Pulmonary artery endothelial cell (primary cell): ENCODE data around the gene MORC1. TPM values are rescaled to one million over a fixed set of nuclear protein-coding genes. Genes with fewer than 3 reads are reported as not detected.
"Not testable (repeated sequence)": the region's sequence is repeated elsewhere in the genome, so short reads cannot be mapped to it uniquely, and the experiment has no call there.

Source experiments
- DNase-seq: peaks from one replicate; pipeline ENCODE4 v3.0.0-alpha.2; 2011; ENCODE audit warnings: low read depth, low spot score
- total RNA-seq: library from RNA; depleted of rRNA; stranded (reverse); fragments of >200 nt; gene quantifications from 2 replicates; pipeline ENCODE4 v1.2.3, GENCODE V29; 2014

Gene MORC1, protein sequence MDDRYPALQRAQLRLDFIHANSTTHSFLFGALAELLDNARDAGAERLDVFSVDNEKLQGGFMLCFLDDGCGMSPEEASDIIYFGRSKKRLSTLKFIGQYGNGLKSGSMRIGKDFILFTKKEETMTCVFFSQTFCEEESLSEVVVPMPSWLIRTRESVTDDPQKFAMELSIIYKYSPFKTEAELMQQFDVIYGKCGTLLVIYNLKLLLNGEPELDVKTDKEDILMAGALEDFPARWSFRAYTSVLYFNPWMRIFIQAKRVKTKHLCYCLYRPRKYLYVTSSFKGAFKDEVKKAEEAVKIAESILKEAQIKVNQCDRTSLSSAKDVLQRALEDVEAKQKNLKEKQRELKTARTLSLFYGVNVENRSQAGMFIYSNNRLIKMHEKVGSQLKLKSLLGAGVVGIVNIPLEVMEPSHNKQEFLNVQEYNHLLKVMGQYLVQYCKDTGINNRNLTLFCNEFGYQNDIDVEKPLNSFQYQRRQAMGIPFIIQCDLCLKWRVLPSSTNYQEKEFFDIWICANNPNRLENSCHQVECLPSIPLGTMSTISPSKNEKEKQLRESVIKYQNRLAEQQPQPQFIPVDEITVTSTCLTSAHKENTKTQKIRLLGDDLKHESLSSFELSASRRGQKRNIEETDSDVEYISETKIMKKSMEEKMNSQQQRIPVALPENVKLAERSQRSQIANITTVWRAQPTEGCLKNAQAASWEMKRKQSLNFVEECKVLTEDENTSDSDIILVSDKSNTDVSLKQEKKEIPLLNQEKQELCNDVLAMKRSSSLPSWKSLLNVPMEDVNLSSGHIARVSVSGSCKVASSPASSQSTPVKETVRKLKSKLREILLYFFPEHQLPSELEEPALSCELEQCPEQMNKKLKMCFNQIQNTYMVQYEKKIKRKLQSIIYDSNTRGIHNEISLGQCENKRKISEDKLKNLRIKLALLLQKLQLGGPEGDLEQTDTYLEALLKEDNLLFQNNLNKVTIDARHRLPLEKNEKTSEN
- not detected in 2 replicates for total RNA-seq

DNA sequence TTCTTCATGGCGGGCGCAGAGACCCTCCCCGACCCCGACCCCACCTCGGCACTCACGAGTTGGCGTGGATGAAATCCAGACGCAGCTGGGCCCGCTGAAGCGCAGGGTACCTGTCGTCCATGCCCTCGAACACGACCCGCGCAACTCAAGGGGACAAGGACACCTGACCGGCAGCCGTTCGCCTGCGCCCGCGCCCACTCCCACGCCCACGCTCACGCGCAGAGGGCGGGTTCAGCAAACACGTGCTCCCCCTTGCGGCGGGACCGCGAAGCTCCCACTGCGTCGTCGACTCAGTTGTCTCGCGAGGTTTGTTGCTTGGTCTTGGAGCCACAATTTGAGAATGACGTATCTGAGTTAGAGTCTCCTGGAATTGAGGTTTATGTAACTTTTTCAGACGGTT lies at the start of gene MORC1:
TSS of gene MORC1 (minus strand) at position 196 of the 400 bp plus-strand sequence. CDS start at position 121, 75 bp downstream.
- DNase-seq = no peak

DNA sequence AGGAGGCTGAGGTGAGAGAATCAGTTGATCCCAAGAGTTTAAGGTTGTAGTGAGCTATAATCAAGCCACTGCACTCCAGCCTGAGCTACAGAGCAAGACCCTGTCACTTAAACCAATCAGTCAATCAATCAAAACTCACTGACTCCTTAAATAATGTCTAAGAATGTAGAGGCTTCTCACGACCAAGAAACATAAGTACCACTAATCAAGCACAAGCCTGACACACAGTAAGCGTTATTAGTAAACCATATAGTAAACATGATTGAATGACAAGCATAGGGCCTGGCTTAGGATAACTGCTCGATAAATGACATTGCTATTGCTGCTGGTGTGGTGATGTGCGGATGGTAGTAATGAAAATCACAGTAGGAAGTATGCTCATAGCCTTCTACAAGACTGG lies 48.0 kb upstream of the MORC1 start:
- DNase-seq = no peak

DNA sequence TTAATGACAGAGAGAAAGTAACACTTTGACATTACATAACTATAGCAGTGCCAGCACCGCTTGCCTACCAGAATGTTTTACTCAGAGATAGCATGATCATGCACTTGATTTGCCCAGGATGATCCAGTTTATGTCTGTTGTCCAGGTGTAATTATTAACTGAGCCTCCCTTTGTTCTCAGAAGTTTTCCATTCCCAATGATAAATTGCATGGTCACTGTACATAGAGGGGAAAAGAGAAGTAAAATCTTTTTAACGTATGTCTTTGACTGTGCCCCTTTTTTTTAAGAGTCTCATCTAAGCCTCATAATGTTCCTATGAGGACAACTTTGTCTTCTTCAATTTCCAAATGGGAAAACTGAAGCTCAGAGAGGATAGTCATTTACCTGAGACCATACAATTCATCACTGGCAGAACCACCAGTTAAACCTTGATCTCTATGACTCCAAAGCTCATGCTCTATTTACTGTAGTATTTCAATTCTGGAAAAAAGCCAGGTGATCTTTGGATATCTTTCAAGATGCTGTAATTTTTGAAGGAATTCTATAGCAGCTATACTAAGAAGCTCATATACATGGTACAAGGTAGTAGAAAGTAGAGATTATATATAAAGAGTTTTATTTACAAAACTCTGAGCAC lies 43.7 kb upstream of the MORC1 start:
- DNase-seq = no peak

DNA sequence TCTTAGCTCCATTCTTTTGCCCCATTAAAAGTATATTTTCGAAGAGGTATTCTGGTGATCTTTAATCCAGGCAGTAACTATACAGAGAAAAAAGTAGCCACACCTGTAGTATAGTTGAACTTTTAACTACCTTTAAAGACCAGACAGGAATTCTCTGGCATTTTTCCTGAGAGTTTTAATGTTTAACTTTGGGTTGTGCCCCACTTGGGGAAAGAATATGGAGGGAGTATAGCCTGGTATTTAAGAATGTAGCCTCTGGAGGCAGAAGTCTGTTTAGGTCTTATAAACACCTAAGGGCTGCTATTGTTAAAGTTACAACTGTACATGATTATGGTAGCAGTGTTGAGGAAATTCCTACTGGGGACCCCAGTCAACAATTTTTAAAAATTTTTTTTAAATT lies 37.9 kb upstream of the MORC1 start:
- DNase-seq = no peak

DNA sequence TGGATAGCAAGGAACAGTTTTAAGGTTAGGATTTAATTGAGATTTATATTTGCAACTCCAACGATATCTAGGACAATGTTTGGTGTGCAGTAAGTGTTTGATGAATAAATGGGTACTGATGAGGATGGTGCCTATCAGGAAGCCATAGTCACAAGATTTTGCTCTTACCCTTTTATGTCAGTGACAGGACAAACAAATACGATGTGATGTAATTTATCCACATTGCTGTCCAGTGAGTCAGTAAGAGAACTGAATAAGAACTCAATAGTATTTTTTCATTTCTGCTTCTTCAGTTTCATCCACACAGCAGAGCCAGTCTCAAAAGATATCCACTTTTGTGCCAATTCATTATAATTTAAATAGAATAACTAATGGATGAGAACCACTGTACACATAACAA lies 37.0 kb upstream of the MORC1 start:
- no peak for DNase-seq

DNA sequence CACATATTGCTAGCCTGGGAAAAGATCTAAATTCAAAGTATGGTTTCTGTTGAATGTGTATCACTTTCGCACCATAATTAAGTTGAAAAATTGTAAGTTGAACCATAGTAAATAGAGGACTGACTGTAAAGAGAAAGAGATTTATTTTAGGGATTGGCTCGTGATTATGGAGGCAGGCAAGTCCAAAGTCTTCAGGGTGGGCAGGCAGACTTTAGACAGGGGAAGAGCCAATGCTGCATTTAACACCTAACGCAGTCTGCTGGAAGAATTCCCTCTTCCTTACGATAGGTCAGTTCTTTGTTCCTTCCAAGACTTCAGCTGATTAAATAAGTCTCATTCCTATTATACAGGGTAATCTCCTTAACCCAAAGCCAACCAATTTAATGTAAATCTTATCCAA lies 34.4 kb upstream of the MORC1 start:
- no peak for DNase-seq

DNA sequence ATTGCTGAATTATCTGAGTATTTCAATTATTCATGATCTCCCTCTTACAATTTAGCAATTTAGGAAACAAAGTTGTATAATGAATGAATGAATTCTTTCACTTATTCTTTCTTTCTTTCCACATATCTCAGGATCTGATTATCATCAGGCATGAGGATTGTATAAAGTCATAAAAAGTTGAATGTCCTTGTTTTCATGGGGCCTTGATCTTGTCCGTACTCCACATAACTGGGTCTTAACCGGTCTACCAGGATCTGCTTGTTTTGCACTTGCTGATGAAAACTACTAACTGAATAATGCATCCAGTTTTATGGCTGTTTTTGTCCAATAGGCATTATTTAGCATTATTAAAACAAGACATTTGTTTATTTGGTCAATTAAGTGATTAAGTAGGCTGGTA lies 31.1 kb upstream of the MORC1 start:
- no peak for DNase-seq

DNA sequence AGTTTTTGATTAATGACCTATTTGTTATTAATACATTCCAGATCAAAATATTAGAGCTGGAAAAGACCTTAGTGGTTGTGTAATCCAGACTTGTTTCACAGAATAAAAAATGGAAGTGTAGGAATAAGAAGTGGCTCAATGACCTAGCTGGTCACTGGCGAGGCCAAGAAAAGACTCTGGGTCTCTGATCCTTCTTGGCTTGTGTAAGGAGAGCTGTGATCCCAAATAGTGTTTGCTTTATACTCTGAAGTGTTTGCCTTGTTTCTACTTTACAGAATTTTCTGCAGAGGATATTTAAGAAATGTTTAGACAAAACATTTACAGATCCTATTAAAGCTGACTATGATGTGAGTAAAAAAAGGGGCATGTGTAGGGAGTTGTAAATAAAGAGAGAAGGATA lies 25.7 kb upstream of the MORC1 start:
- DNase-seq = no peak

DNA sequence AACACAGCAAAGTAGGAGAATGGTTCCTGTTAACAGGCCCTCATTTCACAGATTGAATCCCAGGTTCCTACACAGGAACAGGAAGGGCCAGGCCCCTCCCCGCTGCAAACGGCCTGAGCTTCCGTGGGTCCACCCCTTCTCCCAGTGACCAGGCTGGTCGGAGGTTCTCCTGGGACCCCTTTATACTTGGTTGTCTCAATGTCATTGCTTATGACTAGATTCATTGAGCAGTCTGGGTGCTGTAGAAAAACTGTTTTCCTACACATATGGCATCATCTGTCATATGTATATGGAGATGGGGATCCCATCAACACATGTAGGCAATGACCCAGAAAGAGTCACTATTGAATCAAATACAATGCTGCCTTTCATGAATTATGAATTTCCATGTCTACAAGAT lies 22.4 kb upstream of the MORC1 start:
- DNase-seq = no peak

DNA sequence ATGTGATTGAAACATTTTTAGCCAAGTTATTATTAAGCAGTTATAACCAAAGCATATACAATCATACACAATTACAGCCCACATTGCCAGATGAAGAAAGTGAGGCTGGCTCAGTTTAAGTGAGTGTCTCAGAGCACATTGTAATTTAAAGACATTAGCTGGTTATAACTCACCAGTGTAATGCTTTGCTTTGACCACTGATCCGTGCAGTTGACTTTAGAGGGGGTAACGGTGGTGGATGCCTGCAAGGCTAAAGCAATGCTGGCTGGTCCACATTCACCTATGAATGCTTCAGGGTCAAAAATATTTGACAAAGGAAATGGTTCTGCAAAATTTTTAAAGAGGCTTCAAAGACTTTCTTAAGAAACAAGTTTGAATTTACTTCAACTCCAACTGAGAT lies 19.8 kb upstream of the MORC1 start:
- no peak for DNase-seq

DNA sequence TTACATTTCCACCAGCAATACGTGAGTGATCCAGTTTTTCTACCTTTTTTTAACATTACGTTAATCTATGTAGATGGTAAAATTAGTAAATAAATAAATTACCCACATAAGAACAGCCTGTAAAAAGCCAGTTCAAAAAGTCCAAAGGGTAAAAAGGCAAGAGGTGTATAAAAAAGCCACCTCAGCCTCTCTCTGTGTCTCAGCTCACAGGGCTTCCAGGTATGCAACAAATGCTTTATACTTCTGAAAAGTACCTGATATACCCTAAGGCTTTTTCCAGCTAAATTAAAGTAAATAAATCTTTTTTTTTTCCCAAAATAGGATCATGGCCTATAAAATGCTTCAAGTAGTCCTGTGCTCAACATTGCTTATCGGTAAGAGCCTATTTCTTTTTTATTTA lies 18.6 kb upstream of the MORC1 start, which contains the start of gene C3orf85:
TSS of gene C3orf85 (plus strand) at position 197 of the 400 bp plus-strand sequence. CDS start at position 326, 129 bp downstream.
- no peak for DNase-seq

DNA sequence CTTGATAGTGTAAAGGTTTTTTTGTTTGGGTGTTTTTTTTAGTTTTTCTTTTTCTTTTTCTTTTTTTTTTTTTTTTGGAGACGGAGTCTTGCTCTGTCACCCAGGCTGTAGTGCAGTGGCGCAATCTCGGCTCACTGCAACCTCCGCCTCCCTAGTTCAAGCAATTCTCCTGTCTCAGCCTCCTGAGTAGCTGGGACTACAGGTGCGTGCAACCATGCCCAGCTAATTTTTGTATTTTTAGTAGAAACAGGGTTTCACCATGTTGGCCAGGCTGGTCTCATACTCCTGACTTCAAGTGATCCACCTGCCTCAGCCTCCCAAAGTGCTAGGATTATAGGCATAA lies 15.5 kb upstream of the MORC1 start:
- DNase-seq = not testable (repeated sequence)

DNA sequence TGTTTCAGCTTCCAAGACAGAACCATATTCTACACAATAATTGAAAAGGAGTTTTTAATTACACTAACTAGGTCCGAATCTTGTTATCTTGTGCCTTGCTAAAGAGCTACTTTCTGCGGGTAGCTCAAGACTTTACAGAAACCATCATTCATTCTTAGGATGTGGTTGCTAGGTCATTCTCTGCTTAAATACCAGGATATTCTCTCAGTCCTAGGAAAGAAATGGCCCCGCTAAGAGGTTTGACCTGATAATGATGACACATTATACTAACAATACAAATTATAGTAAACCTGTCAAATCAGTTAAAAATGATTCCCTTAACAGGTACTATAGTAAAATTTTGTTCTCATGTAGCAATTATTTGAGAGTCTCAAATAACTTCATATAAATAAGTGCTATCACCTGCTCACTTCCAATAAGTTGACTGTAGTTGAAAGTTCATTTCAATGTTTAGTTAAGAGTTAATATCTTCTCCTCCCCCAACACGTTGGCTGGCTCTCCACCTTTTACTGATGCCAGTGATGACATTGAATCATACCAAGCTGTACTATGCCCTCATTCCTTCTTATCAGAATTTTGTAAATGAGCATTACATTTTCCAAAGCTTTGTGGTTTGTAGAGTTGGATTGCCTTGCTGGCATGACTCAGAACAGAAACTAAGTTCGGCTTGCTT lies 15.0 kb upstream of the MORC1 start:
- no peak for DNase-seq

DNA sequence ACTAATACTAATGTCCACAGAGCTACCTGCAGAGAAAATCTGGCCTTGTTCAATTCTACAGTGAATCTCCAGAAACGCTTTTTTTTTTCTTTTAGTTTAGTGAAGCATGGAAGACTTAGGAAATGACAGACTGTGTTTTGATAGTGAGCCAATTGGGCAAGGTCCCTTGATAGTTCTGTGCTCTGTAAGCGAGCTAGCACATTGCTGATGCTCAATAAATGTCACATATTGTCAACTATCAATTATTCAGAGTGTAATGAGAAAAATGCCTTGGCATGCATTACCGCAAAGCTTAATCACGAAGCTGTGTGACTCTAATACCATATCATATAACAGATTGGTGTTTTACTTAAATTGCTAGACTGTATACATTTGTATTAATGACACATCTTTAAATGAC lies 13.3 kb upstream of the MORC1 start:
- no peak for DNase-seq

DNA sequence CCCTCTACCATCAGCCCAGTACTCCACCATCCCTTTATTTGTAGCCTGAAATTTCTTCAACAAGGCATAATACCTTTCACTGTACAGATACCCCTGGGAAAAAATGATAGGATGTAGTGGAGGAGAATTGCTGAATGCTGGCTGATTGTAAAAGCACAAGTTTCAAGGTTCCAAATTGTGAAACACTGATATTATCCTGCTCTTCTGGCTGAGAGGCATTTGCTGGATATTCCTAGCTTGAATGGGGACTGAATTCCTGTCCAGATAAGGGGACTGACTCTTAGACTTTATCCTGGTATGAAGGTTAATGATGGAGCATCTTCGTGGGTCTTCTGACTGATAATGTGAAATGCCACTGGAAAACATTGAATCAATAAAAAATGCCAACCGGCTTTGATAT lies 9.6 kb upstream of the MORC1 start:
- DNase-seq = no peak

DNA sequence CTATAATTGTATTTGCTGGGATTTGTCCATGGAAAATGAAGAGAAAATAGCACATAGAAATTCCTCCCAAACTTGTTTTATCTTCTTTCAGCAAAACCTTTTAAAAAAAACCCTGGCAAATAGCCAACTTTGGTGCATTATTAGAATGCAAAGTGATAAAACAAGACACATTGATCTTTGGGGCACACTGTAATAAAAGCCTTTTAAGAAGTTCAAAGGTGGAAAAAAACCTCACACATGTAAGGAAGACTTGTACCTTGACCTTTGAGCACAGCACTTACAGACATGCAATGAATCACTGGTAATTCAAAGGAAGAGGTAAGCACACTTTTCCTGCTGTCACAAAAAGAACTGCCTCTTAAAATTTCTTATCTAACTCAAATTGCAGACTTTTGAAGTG lies 8.0 kb upstream of the MORC1 start:
- no peak for DNase-seq

DNA sequence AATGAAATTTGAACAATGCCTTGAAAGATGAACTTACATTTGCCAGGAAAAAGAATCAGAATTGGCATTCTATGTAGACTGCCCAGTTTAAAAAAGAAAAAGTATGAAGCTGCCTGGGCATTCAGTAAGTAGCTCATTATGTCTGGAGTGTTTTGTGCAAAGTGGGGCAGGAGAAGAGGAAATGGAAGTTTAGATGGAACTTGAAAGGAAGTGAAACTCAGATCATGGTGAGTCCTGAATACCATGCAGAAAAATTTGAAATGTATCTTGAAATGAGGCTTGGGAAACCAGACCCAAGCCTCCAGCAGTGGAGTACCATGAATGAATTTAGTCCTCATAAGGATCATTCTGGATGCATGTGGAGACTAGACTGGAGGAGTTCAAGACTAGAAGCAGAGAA lies 4.8 kb upstream of the MORC1 start:
- no peak for DNase-seq

DNA sequence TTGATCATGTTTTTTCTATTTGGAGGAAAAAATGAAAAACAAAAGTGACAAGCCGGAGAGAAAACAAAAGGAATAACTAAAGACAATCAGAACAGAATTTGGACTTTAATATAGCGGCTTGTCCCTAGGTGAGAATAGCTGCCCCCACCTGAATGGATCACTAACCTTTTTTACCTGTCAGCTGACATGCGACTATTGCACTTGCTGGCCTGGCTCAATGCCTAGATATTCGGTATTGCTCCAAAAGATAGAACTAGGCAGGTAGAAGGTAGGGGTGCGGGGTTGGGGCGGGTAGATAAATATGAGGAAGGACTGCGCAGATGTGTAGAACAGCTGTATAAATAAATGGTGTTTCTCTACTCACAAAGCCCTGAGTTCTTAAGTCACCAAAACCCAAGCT lies 650 bp upstream of the MORC1 start:
- no peak for DNase-seq

DNA sequence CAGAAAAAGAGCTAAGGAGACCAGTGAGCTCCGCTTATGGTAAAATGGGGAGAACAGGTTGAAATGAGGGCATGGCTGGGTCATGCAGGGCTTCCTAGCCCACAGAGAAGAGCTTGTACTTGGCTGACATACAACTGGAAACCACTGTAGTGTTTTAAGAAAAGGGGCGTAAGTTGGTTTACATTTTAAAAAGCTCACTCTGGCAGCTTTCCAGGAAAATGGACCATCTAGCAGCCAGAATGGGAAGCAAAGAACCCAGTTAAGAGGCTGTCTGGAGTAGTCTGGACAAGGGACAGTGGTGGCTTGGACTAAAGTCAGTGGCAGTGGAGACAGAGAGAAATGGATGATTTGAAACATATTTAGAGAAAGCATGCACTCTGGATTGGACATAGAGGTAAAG lies 1.9 kb downstream of the MORC1 start:
- DNase-seq = no peak

DNA sequence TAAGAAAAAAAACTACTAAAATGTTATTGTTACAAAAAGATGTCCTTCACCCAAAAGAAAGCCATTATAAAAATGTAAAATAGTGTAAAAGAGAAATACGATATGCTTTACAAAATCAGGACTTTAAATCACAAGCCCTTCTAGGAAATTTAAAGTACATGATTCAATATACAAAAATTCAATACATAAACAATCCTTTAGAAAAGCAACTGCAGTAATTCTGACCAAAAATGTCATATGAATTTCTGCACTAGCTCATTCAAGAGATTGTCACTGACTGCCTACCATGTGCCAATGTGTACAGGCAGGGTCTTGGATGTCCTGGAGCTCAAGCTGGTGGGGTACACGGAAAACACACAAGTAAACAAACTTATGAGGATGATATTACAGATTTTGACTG lies 2.5 kb downstream of the MORC1 start:
- DNase-seq = no peak

DNA sequence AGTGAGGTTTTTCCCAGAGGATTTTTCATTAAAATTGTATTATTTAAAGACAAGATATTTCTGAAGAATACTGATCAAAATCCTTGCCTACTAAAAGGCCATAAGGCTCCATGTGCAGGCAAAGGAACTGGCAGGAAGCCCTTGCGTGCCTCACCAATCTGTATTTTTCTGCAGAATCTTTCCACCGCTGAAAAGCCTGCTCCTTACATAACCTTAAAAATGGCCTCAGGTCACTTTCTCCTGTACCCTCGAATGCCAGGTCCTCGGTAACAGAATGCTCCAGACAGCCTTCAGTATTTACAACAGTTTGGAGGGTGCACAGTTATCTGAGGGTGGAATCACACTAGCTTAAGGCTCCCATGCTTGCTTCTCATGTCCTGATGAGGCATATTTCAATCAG lies 3.2 kb downstream of the MORC1 start:
- DNase-seq = no peak
